Skeletal muscle satellite cell (primary cell): Measurements from ENCODE around the gene LRIG2.
"Not testable (repeated sequence)": the region's sequence is repeated elsewhere in the genome, so short reads cannot be mapped to it uniquely, and the experiment has no call there.

Source experiments
- H3K27me3 ChIP-seq: 2 replicates; pipeline ENCODE4 v1.7.0; 2013; ENCODE audit warnings: low read length; ENCODE audit not compliant: control insufficient read depth, insufficient read depth
- H3K36me3 ChIP-seq: 2 replicates; pipeline ENCODE4 v1.7.0; 2013; ENCODE audit warnings: mild to moderate bottlenecking, control low read depth, low read length; ENCODE audit not compliant: insufficient read depth
- H3K4me1 ChIP-seq: 2 replicates; pipeline ENCODE4 v1.7.0; 2013; ENCODE audit warnings: low read length; ENCODE audit not compliant: control insufficient read depth, insufficient read depth
- H3K4me2 ChIP-seq: 2 replicates; pipeline ENCODE4 v1.7.0; 2013; ENCODE audit warnings: mild to moderate bottlenecking, low read length
- H3K4me3 ChIP-seq: 2 replicates; pipeline ENCODE4 v1.7.0; 2013; ENCODE audit warnings: low read length
- H3K9ac ChIP-seq: 2 replicates; pipeline ENCODE4 v1.7.0; 2013; ENCODE audit warnings: mild to moderate bottlenecking, low read depth, low read length, moderate library complexity
- H3K9me3 ChIP-seq: replicated peaks from 2 replicates; pipeline ENCODE4 v1.7.0; 2013; ENCODE audit warnings: mild to moderate bottlenecking, control low read depth, low read length

LRIG2 gene

GRCh38 chr1:113073479-113073950, 517 bp downstream of the LRIG2 start:
- peak overlapping the region; percentile 86 for H3K4me2 ChIP-seq
- H3K27me3 ChIP-seq = no peaks in the 10 kb centered on the region
- H3K4me3 ChIP-seq = peak overlapping the region; percentile 92
- H3K36me3 ChIP-seq = peaks cover 3% of the 10 kb centered on the region
- peaks cover 9% of the 10 kb centered on the region for H3K4me1 ChIP-seq
- no peaks in the 10 kb centered on the region for H3K9me3 ChIP-seq
- H3K9ac ChIP-seq = peak overlapping the region; percentile 88

GRCh38 chr1:113074237-113074636, 1.2 kb downstream of the LRIG2 start:
- peak overlapping the region; percentile 86 for H3K4me2 ChIP-seq
- H3K9me3 ChIP-seq = no peaks in the 10 kb centered on the region
- peaks cover 9% of the 10 kb centered on the region for H3K4me1 ChIP-seq
- H3K9ac ChIP-seq = peak overlapping the region; percentile 88
- peak overlapping the region; percentile 92 for H3K4me3 ChIP-seq
- no peaks in the 10 kb centered on the region for H3K27me3 ChIP-seq
- H3K36me3 ChIP-seq = peaks cover 7% of the 10 kb centered on the region

- H3K36me3 ChIP-seq = peaks cover 18% of the 10 kb centered on the region
- not testable (repeated sequence) for H3K9me3 ChIP-seq, H3K9ac ChIP-seq, H3K4me3 ChIP-seq, H3K27me3 ChIP-seq, H3K4me2 ChIP-seq, H3K4me1 ChIP-seq
Measured at GRCh38 chr1:113077978-113078377, 5.0 kb downstream of the LRIG2 start.

DNA sequence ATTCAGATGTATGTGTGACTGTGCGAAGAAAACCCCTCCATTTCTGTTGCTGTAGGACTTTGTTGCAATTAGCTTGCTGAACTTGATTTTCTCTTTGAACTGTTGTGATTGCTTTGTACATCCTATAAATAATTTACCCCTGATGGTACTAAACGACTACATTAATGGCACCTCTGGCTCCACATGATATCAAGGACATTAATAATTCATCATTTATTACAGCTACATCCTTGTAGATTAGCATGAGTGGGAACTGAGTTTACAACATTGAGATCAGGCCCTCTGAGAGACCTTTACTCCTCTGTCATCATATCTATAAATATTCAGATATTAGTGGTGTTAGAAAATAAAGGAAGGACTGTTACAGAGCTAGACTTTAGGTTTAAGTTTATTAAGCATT, 13.5 kb downstream of the LRIG2 start:
- no peak overlapping the region for H3K4me2 ChIP-seq
- H3K9ac ChIP-seq = no peak overlapping the region
- no peaks in the 10 kb centered on the region for H3K27me3 ChIP-seq
- H3K4me3 ChIP-seq = no peak overlapping the region
- H3K4me1 ChIP-seq = no peaks in the 10 kb centered on the region
- H3K9me3 ChIP-seq = no peaks in the 10 kb centered on the region
- peaks cover 19% of the 10 kb centered on the region for H3K36me3 ChIP-seq

GRCh38 chr1:113088972-113089371, 16.0 kb downstream of the LRIG2 start:
- no peak overlapping the region for H3K4me2 ChIP-seq
- H3K36me3 ChIP-seq = peaks cover 16% of the 10 kb centered on the region
- no peaks in the 10 kb centered on the region for H3K27me3 ChIP-seq
- no peak overlapping the region for H3K9ac ChIP-seq
- no peaks in the 10 kb centered on the region for H3K9me3 ChIP-seq
- no peak overlapping the region for H3K4me3 ChIP-seq
- H3K4me1 ChIP-seq = no peaks in the 10 kb centered on the region

GRCh38 chr1:113090051-113090450, 17.1 kb downstream of the LRIG2 start:
- peaks cover 24% of the 10 kb centered on the region for H3K36me3 ChIP-seq
- no peak overlapping the region for H3K4me2 ChIP-seq
- no peak overlapping the region for H3K9ac ChIP-seq
- no peak overlapping the region for H3K4me3 ChIP-seq
- H3K27me3 ChIP-seq = no peaks in the 10 kb centered on the region
- H3K4me1 ChIP-seq = no peaks in the 10 kb centered on the region
- H3K9me3 ChIP-seq = no peaks in the 10 kb centered on the region

DNA sequence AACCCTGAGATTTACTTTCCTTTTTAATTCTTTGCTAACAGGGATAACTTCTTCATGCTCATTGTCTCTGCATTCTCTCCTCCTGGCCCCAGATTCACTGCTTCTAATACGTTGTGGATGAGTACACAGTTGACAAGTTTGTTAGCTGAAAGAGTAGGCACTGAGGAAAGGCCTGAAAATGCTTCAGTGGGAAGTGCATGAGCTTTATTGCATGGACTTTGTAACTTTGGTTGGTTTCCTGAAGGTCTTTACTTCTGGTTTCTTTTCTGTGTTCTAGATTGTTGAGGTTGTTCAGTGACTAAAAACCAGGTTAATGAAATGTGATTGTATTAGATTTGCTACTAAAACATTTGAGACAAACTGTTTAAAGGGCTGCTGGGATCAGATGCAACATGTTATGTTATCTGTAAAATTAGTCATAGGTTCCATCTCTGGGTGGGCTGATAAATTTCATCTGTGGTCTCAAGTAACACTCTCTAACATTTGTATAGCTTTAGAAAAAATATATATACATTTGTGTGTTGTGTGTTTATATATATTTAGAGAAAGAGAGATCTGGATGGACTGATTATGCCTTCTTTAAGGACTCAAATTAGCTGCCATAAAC, 19.1 kb downstream of the LRIG2 start:
- Histone ChIP-seq H3K9me3 (no peaks in the 10 kb centered on the region), H3K36me3 (peaks cover 32% of the 10 kb centered on the region), H3K9ac (no peak overlapping the region), H3K4me2 (no peak overlapping the region), H3K27me3 (no peaks in the 10 kb centered on the region), H3K4me1 (no peaks in the 10 kb centered on the region), H3K4me3 (no peak overlapping the region)

DNA sequence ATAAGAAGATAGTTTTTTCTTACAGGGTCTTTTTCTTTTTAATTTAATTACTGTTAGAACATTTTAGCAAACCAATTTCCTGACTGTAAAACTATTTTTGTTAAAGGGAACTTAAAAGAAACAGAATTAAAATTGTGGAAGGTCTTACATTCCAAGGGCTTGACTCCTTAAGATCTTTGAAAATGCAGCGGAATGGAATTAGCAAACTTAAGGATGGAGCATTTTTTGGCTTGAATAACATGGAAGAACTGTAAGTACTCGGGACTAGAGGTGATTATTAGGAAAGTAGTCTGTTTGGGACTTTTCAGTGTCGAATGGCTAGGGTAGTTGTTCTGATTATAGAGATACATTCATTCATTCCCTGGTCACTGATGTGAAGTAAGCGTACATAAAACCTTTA, 21.5 kb downstream of the LRIG2 start:
- Histone ChIP-seq H3K9ac (no peak overlapping the region), H3K4me3 (no peak overlapping the region), H3K4me2 (no peak overlapping the region), H3K9me3 (no peaks in the 10 kb centered on the region), H3K4me1 (no peaks in the 10 kb centered on the region), H3K27me3 (no peaks in the 10 kb centered on the region), H3K36me3 (peaks cover 46% of the 10 kb centered on the region)

GRCh38 chr1:113095790-113096455, 22.9 kb downstream of the LRIG2 start:
- Histone ChIP-seq H3K36me3 (peaks cover 56% of the 10 kb centered on the region), H3K4me2 (no peak overlapping the region), H3K4me3 (no peak overlapping the region), H3K9me3 (no peaks in the 10 kb centered on the region), H3K27me3 (no peaks in the 10 kb centered on the region), H3K9ac (no peak overlapping the region), H3K4me1 (no peaks in the 10 kb centered on the region)

GRCh38 chr1:113096493-113096892, 23.5 kb downstream of the LRIG2 start:
- no peaks in the 10 kb centered on the region for H3K27me3 ChIP-seq
- no peak overlapping the region for H3K4me2 ChIP-seq
- H3K4me3 ChIP-seq = no peak overlapping the region
- peaks cover 58% of the 10 kb centered on the region for H3K36me3 ChIP-seq
- H3K4me1 ChIP-seq = no peaks in the 10 kb centered on the region
- H3K9me3 ChIP-seq = no peaks in the 10 kb centered on the region
- no peak overlapping the region for H3K9ac ChIP-seq

GRCh38 chr1:113101588-113101987, 28.6 kb downstream of the LRIG2 start:
- Histone ChIP-seq H3K9ac (no peak overlapping the region), H3K4me1 (no peaks in the 10 kb centered on the region), H3K4me3 (no peak overlapping the region), H3K27me3 (no peaks in the 10 kb centered on the region), H3K4me2 (no peak overlapping the region), H3K36me3 (peaks cover 56% of the 10 kb centered on the region), H3K9me3 (no peaks in the 10 kb centered on the region)

GRCh38 chr1:113103048-113103447, 30.1 kb downstream of the LRIG2 start:
- no peaks in the 10 kb centered on the region for H3K9me3 ChIP-seq
- H3K4me1 ChIP-seq = no peaks in the 10 kb centered on the region
- no peak overlapping the region for H3K4me3 ChIP-seq
- no peaks in the 10 kb centered on the region for H3K27me3 ChIP-seq
- H3K4me2 ChIP-seq = no peak overlapping the region
- H3K9ac ChIP-seq = no peak overlapping the region
- peaks cover 53% of the 10 kb centered on the region for H3K36me3 ChIP-seq
